OCI-LY3 (cell line): ENCODE data around the gene ABCC5.

Experiments used
- CTCF ChIP-seq: fragments of 200-600, 300-600 bp; sonication (generic); IDR thresholded peaks from 2 replicates; pipeline ENCODE4 v1.5.1; 2014; ENCODE audit warnings: antibody characterized with exemption, low read length, low read depth
- EZH2phosphoT487 ChIP-seq: fragments of 200-600 bp; shearing (Covaris generic); IDR thresholded peaks from 2 replicates; pipeline ENCODE4 v1.6.1; 2018; ENCODE audit warnings: antibody characterized with exemption, mixed run types, low read depth

- TF ChIP-seq CTCF: no peak
- TF ChIP-seq EZH2phosphoT487: no peak
Observed at GRCh38 chr3:183953471-183954070, 64.1 kb downstream of the ABCC5 start.
